C4-2B (cell line): Measurements from ENCODE around the gene MTMR3.

Experiments
- H3K27ac ChIP-seq: fragments of 450-650 bp; 2 replicates; pipeline ENCODE4 v1.5.1; 2017
- ZFX ChIP-seq: fragments of 450-650 bp; IDR thresholded peaks from 2 replicates; pipeline ENCODE4 v1.6.1; 2017
- TF ChIP-seq, protein P1 (sequence below): fragments of 450-650 bp; conservative IDR thresholded peaks from 2 replicates; pipeline ENCODE4 v1.5.1; 2017; ENCODE audit warnings: mild to moderate bottlenecking

Gene MTMR3

GRCh38 chr22:29936186-29936585, 53.2 kb downstream of the MTMR3 start:
- peak overlapping the region; percentile 94 for H3K27ac ChIP-seq
- TF ChIP-seq, protein P1, sequence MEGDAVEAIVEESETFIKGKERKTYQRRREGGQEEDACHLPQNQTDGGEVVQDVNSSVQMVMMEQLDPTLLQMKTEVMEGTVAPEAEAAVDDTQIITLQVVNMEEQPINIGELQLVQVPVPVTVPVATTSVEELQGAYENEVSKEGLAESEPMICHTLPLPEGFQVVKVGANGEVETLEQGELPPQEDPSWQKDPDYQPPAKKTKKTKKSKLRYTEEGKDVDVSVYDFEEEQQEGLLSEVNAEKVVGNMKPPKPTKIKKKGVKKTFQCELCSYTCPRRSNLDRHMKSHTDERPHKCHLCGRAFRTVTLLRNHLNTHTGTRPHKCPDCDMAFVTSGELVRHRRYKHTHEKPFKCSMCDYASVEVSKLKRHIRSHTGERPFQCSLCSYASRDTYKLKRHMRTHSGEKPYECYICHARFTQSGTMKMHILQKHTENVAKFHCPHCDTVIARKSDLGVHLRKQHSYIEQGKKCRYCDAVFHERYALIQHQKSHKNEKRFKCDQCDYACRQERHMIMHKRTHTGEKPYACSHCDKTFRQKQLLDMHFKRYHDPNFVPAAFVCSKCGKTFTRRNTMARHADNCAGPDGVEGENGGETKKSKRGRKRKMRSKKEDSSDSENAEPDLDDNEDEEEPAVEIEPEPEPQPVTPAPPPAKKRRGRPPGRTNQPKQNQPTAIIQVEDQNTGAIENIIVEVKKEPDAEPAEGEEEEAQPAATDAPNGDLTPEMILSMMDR = no peak
- TF ChIP-seq ZFX = no peak

GRCh38 chr22:29937940-29938693, 55.1 kb downstream of the MTMR3 start:
- no peak for TF ChIP-seq ZFX
- TF ChIP-seq, protein P1 = no peak

GRCh38 chr22:29940526-29940925, 57.6 kb downstream of the MTMR3 start:
- no peak for TF ChIP-seq ZFX
- TF ChIP-seq, protein P1 = no peak
- H3K27ac ChIP-seq = no peak overlapping the region; the same call in 1 of the 2 replicates

More at GRCh38 chr22:29937940-29938693, 55.1 kb downstream of the MTMR3 start:
- no peak overlapping the region for H3K27ac ChIP-seq

GRCh38 chr22:29944339-29944738, 61.4 kb downstream of the MTMR3 start:
- no peak overlapping the region for H3K27ac ChIP-seq
- no peak for TF ChIP-seq ZFX
- TF ChIP-seq, protein P1 = no peak

GRCh38 chr22:29945435-29945834, 62.5 kb downstream of the MTMR3 start:
- no peak for TF ChIP-seq ZFX
- TF ChIP-seq, protein P1 = no peak
- no peak overlapping the region for H3K27ac ChIP-seq

DNA sequence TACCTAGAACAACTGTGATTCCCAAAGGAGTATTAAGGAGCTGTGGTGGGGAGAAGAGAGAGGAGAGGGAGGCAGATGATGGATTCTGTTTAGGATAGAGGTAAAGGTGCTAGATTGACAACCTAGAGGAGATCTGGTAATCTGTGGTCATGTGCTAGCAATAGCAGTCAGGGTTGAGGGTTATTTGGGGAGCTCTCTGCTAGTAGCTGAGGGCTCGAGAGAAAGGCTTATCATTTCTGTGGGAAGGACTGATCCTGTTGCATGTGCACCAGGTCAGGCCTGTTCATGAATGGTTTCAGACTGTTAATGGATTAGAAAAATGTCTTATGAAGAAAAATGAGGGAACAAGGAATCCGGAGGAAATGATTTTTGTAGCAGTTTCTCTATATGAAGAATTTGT, 63.2 kb downstream of the MTMR3 start:
- H3K27ac ChIP-seq = no peak overlapping the region
- TF ChIP-seq, protein P1 = no peak
- no peak for TF ChIP-seq ZFX
